ENCODE results near the gene SAMD1.

Gene SAMD1

DNA sequence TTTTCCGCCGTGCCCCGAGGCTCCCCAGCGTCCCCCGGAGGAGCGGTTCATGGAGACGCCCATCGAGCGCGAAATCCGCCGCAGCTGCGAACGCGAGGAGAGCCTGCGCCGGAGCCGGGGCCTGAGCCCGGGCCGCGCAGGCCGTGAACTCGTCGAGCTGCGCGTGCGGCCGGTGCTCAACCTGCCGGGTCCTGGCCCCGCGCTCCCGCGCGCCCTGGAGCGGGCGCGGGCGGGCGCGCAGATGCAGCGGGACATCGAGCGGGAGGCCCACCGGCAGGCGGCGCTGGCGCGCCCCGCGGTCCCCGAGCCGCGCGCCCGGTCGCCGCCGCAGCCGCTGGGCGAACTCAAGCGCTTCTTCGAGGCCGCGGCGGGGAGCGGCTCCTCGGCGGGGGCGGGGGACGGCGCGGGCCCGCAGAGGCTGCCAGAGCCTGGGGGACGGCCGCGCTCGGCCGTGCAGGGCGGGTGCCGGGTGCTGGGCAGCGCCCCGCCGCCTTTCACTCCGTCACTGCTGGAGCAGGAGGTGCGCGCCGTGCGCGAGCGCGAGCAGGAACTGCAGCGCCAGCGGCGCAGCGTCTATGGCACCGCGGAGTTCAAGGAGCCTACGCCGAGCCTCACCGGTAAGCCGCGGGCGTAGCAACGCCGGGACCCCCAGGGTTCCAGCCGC, 17.2 kb downstream of the SAMD1 start:
- Mint-ChIP-seq H3K9me3 (no peaks in the 10 kb centered on the region), H3K4me3 (peak overlapping the region; percentile 86 to 88), H3K27me3 (peaks cover 3 to 7% of the 10 kb centered on the region in 2 donors), H3K4me1 (peaks cover 12 to 24% of the 10 kb centered on the region in 2 donors), H3K36me3 (no peaks in the 10 kb centered on the region), H3K27ac (no peak overlapping the region)
- DNase-seq (peak; percentile 74), ATAC-seq (replicated peaks) (peak; percentile 78 to 82)

DNA sequence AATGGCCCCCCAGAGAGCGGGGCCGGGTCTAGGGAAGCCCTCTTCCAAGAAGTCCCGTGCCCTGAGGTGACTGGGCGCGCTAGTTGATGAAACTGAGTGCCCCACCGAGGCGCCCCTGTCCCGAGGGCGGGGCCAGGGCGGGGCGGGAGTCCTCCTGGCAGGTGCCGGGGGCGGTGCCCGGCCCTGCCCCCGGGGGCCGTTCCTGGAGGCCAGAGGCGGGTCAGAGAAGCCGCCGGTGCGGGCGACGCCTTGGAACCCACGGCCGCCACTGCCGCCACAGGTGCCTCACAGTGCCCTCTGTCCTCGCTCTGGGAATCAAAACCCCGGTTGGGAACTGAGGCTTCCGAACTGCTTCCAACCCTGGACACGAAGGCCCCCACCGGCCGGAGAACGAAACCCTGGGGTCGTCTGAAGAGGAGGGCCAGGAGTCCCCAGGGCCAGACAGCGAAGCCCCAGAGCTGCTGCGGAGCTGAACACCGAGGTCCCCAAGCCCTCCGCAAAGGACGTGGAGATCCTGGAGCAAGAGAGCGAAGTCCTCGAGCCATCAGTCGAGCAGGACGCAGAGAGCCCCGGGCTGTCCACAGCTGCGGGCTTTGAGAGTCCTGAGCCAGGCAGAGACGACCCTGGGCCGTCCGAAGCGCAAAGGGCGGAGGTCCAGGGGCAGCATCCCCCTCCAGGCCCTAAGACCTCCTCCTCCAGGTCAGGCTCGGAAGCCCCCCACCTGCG, 17.9 kb downstream of the SAMD1 start, which contains the start of gene MISP3:
Gene MISP3, plus strand, starts transcription at position 252 of the 726 bp plus-strand sequence. CDS start 524 bp downstream, outside the sequence.
- ATAC-seq (replicated peaks) (peak; percentile 13 to 14), DNase-seq (no peak)
- H3K27me3 Mint-ChIP-seq, result peaks cover 3 to 7% of the 10 kb centered on the region in 2 donors
- peaks cover 12 to 24% of the 10 kb centered on the region in 2 donors for H3K4me1 Mint-ChIP-seq
- H3K36me3 Mint-ChIP-seq, result no peaks in the 10 kb centered on the region
- peak within 1 kb of the TSS; percentile 56 for H3K27ac Mint-ChIP-seq
- no peaks in the 10 kb centered on the region for H3K9me3 Mint-ChIP-seq
- peak within 1 kb of the TSS; percentile 86 to 88 for H3K4me3 Mint-ChIP-seq

DNA sequence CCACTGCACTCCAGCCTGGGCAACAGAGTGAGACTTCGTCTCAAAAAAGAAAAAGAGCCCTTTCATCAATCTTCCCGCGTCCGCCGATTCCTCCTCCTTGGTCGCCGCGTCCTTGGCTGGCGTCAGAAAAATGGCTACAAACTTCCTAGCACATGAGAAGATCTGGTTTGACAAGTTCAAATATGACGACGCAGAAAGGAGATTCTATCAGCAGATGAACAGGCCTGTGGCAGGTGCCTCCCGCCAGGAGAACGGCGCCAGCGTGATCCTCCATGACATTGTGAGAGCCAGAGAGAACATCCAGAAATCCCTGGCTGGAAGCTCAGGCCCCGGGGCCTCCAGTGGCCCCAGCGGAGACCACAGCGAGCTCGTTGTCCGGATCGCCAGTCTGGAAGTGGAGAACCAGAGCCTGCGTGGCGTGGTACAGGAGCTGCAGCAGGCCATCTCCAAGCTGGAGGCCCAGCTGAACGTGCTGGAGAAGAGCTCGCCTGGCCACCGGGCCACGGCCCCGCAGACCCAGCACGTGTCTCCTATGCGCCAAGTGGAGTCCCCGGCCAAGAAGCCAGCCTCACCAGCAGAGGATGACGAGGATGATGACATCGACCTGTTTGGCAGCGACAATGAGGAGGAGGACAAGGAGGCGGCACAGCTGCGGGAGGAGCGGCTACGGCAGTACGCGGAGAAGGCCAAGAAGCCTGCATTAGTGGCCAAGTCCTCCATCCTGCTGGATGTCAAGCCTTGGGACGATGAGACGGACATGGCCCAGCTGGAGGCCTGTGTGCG, 20.1 kb downstream of the SAMD1 start:
- peaks cover 14 to 33% of the 10 kb centered on the region in 2 donors for H3K4me1 Mint-ChIP-seq
- no peak for ATAC-seq (replicated peaks)
- H3K4me3 Mint-ChIP-seq, result peak overlapping the region in 1 of 2 donors; percentile 17
- no peaks in the 10 kb centered on the region for H3K9me3 Mint-ChIP-seq
- no peaks in the 10 kb centered on the region for H3K36me3 Mint-ChIP-seq
- peaks cover 3 to 18% of the 10 kb centered on the region in 2 donors for H3K27me3 Mint-ChIP-seq
- H3K27ac Mint-ChIP-seq, result no peak overlapping the region
- DNase-seq, result no peak

DNA sequence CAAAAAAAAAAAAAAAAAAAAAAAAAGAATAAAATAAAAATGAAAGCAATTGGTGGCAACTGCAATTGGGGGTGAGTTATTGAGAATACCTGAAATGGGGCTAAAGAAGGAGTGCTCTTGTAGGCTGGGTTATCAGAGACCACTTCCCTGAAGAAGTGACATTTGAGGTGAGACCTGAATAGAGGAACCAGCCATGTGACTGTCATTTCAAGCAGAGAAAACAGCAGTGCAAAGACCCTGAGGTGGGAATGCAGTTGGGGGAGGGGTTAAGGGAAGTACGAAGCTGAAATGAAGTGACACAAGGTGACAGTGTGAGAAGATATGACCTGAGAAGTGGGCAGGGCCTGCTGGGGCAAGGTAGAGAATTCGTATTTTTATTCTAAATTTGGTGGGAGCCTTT, 24.4 kb downstream of the SAMD1 start:
- ATAC-seq (replicated peaks), result peak; percentile 64 to 71

DNA sequence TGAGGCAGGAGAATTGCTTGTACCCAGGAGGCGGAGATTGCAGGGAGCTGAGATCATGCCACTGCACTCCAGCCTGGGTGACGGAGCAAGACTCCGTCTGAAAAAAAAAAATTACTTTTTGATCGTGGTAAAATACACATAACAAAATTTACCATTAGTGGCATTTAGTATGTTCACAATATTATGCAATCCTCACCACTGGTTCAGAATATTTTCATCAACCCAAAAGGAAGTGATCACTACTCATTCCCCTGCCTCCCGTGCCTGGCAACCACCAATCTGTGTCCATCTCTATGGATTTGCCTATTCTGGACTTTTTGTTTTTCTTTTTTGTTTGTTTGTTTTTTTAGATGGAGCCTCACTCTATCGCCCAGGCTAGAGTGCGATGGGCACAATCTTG, 27.4 kb downstream of the SAMD1 start:
- Mint-ChIP-seq H3K9me3 (no peaks in the 10 kb centered on the region), H3K27me3 (peaks cover 27 to 45% of the 10 kb centered on the region in 2 donors), H3K27ac (no peak overlapping the region), H3K4me3 (no peak overlapping the region), H3K36me3 (no peaks in the 10 kb centered on the region), H3K4me1 (peaks cover 17 to 19% of the 10 kb centered on the region in 2 donors)
- no peak for DNase-seq
- ATAC-seq (replicated peaks), result no peak

More for the DNA sequence above, 24.4 kb downstream of the SAMD1 start:
- peaks cover 2 to 9% of the 10 kb centered on the region in 2 donors for H3K4me1 Mint-ChIP-seq
- H3K9me3 Mint-ChIP-seq, result no peaks in the 10 kb centered on the region
- H3K27ac Mint-ChIP-seq, result no peak overlapping the region
- peaks cover 3 to 17% of the 10 kb centered on the region in 2 donors for H3K27me3 Mint-ChIP-seq
- no peak overlapping the region for H3K4me3 Mint-ChIP-seq
- no peak for DNase-seq
- H3K36me3 Mint-ChIP-seq, result no peaks in the 10 kb centered on the region

DNA sequence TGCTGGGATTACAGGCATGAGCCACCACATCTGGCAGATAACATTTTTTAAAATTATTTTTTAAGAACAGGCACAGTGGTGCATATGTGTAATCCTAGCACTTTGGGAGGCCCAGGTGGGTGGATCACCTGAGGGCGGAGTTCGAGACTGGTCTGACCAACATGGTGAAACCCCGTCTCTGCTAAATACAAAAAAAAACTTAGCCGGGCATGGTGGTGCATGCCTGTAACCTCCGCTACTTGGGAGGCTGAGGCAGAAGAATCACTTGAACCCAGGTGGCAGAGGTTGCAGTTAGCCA, 28.0 kb downstream of the SAMD1 start:
- Mint-ChIP-seq H3K4me3 (no peak overlapping the region), H3K27me3 (peaks cover 33 to 51% of the 10 kb centered on the region in 2 donors), H3K27ac (no peak overlapping the region), H3K36me3 (no peaks in the 10 kb centered on the region), H3K4me1 (peaks cover 20 to 24% of the 10 kb centered on the region in 2 donors), H3K9me3 (no peaks in the 10 kb centered on the region)
- no peak for DNase-seq
- no peak for ATAC-seq (replicated peaks)

DNA sequence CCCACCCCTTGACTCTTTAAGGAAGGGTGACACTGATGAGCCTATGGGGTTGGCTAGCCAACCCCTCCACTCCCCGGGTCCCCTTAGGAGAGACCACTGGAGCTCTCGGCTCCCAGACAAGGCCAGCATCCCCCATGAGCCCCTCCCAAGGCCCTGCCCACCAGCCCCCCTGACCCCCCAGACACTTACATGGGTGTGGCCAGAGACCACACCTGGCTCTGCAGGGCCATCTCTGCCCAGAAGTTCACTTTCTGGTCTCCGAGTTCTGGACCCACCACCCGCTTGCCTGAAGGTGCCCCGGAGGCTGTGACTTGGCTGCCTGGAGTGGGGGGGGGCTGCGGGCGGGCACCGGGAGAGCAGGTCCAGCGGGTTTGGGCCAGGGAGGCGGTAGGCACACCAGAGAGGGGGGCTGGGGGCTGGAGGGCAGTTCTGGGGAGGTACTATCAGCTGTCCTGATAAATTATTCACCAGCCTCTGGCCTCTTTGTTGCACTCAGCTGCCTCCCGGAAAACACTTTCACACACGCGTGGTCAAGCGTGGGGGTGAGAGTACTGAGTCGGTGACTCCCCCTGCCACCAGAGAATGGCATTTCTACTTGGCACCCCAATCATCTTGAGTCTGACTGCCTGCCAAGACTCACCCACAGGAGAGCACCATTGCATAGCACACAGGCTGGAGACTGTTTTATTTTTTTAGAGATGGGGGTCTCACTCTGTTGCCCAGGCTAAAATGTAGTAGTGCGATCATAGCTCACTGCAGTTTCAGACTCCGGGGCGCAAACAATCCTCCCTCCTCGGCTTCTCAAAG, 28.6 kb downstream of the SAMD1 start, which contains the start of gene PALM3:
Gene PALM3, minus strand, starts transcription at position 326 of the 807 bp plus-strand sequence. Its CDS starts 96 bp downstream, at position 230.
- H3K9me3 Mint-ChIP-seq, result no peaks in the 10 kb centered on the region
- H3K4me3 Mint-ChIP-seq, result no peak within 1 kb of the TSS
- DNase-seq, result no peak
- no peak for ATAC-seq (replicated peaks)
- peaks cover 36 to 56% of the 10 kb centered on the region in 2 donors for H3K27me3 Mint-ChIP-seq
- no peaks in the 10 kb centered on the region for H3K36me3 Mint-ChIP-seq
- peaks cover 20 to 24% of the 10 kb centered on the region in 2 donors for H3K4me1 Mint-ChIP-seq
- no peak within 1 kb of the TSS for H3K27ac Mint-ChIP-seq

DNA sequence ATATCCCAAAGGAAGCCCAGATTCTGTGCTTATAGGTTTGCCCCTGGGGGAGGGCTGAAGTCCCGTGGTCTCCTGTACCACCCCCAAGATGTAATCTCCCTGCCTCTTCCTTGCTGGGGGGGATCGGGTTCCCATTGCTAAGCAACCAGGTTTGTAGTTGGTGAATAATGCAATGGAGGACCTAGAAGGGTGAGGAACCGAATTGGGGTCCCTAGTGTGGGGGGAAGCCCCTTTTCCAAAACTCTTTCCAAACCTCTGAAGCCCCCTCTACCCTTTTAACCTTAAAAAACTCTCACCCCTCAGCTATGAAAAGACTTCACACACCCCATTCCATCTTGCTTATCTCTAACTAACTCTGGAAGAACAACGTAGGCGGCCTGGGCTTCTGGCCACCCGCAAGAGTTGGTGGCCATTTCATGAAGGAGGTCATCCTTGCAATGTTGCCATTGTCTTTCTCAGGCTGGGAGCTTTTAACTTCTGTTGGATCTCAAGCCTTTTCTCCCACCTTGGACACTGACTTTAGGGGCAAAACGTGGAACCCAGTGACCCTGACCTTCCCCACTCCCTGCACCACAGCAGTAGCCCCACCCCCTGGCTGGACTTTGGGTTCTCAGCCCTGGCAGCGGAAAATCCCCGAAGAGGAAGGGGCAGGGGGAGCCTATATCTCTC, 29.3 kb downstream of the SAMD1 start:
- ATAC-seq (replicated peaks) (no peak), DNase-seq (no peak)
- H3K4me1 Mint-ChIP-seq, result peaks cover 19 to 20% of the 10 kb centered on the region in 2 donors
- no peak overlapping the region for H3K27ac Mint-ChIP-seq
- H3K36me3 Mint-ChIP-seq, result no peaks in the 10 kb centered on the region
- H3K27me3 Mint-ChIP-seq, result peaks cover 38 to 57% of the 10 kb centered on the region in 2 donors
- H3K9me3 Mint-ChIP-seq, result no peaks in the 10 kb centered on the region
- no peak overlapping the region for H3K4me3 Mint-ChIP-seq

DNA sequence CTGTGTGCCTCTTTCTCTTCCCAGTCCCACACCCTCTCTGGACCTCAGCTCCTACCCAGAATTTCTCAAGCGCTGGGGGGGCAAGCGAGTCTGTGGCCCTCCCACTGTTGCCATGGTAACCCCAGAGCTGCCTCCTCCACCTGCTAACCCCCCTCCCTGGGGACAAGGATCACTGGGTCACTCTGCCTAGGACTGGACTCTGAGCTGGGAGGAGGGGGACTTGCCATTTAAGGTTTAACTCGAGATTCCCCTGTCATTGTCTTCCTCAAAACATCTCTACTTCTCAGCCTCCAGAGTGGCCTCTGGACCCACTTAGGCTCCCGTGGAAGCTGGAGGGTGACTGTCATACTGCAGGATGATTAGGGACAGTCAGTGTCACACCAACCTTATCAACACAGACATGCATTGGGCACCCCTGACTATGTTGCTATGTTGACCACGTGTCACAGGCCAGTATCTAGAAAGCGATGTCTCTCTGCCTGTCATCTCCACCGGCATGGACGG, 30.8 kb downstream of the SAMD1 start:
- DNase-seq, result no peak
- Mint-ChIP-seq H3K36me3 (no peaks in the 10 kb centered on the region), H3K4me1 (peaks cover 16 to 18% of the 10 kb centered on the region in 2 donors), H3K27me3 (peaks cover 38 to 63% of the 10 kb centered on the region in 2 donors), H3K4me3 (no peak overlapping the region), H3K9me3 (no peaks in the 10 kb centered on the region), H3K27ac (peak overlapping the region; percentile 65)
- ATAC-seq (replicated peaks), result no peak

DNA sequence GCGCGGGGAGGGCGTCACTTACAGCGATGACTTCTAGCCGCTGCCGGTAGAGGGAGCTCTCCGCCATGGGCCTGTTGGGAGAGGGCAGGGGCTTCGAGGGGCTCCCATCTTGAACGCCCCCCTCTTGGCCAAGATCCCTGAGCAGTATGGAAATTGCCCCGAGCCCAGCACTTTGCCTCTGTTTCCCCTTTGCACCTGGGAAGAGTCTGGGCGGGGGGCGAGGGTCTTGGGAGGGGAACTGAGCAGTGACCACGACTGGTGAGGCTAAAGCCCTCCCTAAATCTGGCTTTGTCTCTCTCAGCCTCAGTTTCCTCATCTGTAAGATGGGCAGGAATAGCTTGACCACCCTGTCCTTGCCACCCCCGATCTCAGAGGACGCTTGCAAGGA, 31.5 kb downstream of the SAMD1 start:
- Mint-ChIP-seq H3K27ac (no peak overlapping the region), H3K36me3 (peaks cover 0 to 2% of the 10 kb centered on the region in 2 donors), H3K4me1 (peaks cover 16 to 18% of the 10 kb centered on the region in 2 donors), H3K27me3 (peaks cover 38 to 64% of the 10 kb centered on the region in 2 donors), H3K9me3 (no peaks in the 10 kb centered on the region), H3K4me3 (peak overlapping the region in 1 of 2 donors; percentile 6)
- ATAC-seq (replicated peaks) (peak; percentile 45 to 56), DNase-seq (no peak)

DNA sequence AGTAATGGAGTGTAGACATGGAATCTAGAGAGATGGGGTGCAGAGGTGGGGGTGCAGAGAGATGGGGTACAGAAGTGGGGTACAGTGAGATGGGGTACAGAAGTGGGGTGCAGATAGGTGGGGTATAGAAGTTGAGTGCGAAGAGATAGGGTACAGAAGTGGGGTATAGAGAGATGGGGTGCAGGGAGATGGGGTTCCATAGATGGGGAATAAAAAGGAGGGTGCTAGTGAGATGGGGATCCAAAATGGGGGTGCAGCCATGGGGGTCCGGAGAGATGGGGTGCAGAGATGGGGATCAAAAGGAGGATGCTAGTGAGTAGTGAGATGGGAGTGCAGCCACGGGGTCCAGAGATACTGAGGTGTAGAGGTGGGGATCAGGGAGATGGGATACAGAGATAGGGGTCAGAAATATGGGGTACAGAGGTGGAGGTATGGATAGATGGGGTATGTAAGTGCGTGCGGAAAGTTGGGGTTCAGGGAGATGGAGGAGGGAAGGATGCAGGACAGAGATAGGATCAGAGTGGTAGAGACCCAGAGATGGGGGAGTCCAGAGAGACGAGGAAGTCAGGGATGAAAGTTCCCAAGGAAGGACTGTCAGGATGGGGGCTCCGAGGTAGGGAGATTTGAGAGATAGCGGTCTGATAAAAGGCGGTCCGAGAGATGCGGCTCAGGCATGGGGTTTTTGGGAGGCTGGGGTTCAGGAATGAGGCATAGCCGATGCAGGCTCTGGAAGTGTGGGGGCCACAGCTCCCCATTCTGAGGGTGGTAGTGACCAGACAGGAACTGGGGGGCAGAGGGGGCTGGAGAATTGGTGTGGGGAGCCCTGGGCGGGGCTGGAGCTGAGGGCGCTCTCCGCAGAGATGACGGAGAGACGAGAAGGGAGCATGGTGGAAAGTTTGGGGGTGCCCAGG, 32.1 kb downstream of the SAMD1 start:
- Mint-ChIP-seq H3K4me3 (peak overlapping the region; percentile 1 to 84), H3K4me1 (peaks cover 16 to 18% of the 10 kb centered on the region in 2 donors), H3K36me3 (peaks cover 0 to 7% of the 10 kb centered on the region in 2 donors), H3K27me3 (peaks cover 38 to 64% of the 10 kb centered on the region in 2 donors), H3K27ac (no peak overlapping the region), H3K9me3 (no peaks in the 10 kb centered on the region)
- no peak for ATAC-seq (replicated peaks)
- no peak for DNase-seq

DNA sequence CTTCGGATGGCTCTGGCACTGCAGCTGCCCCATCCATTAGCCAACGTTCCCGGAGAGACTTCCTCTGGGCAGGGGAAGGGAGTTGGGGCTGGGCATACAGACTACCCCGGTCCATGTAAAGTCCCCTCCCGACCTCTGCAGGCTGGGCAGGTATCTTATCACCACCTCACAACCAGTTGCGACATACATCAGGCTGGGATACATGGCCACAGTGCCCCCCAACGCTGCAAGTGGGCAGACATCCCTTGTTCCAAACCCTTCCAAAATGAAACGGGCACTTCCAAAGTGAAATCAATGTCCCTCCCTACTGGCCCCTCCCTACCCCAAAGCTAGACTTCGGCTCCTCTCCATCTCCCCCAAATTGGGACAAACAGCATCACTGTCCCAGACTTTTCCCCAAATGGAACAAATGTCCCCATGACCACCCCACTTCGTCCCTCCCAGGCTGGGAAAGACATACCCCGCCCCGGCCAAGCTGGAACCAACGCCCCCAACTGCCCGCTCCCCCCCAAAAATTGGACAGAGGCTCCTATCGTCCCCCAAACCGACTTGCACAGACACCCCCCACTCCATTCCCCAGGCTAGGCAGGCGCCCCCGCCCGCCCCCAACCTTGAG, 33.7 kb downstream of the SAMD1 start:
- H3K4me3 Mint-ChIP-seq, result peak overlapping the region in 1 of 2 donors; percentile 35
- H3K27me3 Mint-ChIP-seq, result peaks cover 38 to 64% of the 10 kb centered on the region in 2 donors
- H3K36me3 Mint-ChIP-seq, result peaks cover 10 to 21% of the 10 kb centered on the region in 2 donors
- no peak overlapping the region for H3K27ac Mint-ChIP-seq
- ATAC-seq (replicated peaks) (no peak), DNase-seq (no peak)
- H3K4me1 Mint-ChIP-seq, result peaks cover 16 to 18% of the 10 kb centered on the region in 2 donors
- peaks cover 0 to 3% of the 10 kb centered on the region in 2 donors for H3K9me3 Mint-ChIP-seq

All from stimulated activated naive B cell treated with anti-CD40 and anti-IgM and Interleukin-4, amounts not matched to agents 10 μg/mL and 1 μg/mL and 100 μg/mL, for 72 hours (primary cell).